HepG2 (cell line): Measurements from ENCODE around the gene ACTR1A. TPM values are rescaled to one million over a fixed set of nuclear protein-coding genes. Genes with fewer than 3 reads are reported as not detected.

ENCODE experiments used
- DMTF1 ChIP-seq: sonication (generic); formaldehyde crosslinking; IDR thresholded peaks from 2 replicates; pipeline ENCODE4 v1.4.0; 2020; ENCODE audit warnings: mild to moderate bottlenecking, missing genetic modification reagents
- FOXP1 ChIP-seq, 2 experiments: fragments of 450-650 bp in 1 of 2; IDR thresholded peaks; 2 replicates each; pipeline ENCODE4 v1.6.1; 2017 to 2018; ENCODE audit warnings: antibody characterized with exemption in 1 of 2
- GABPA ChIP-seq, 2 experiments: IDR thresholded peaks; 2 replicates each; pipeline ENCODE4 v1.6.1; 2011 to 2016; ENCODE audit warnings: low read depth in 2 of 2, low read length in 1 of 2, missing biosample characterization in 1 of 2, missing genetic modification characterization in 1 of 2
- HNRNPLL ChIP-seq: fragments of 200-400 bp; formaldehyde crosslinking; IDR thresholded peaks from 2 replicates; pipeline ENCODE4 v1.6.1; 2017; ENCODE audit warnings: mild to moderate bottlenecking, low read depth, low read length; ENCODE audit not compliant: poor library complexity, severe bottlenecking
- KDM2A ChIP-seq: sonication (generic); formaldehyde crosslinking; IDR thresholded peaks from 2 replicates; pipeline ENCODE4 v1.4.0; 2020; ENCODE audit warnings: low read depth, missing genetic modification reagents, borderline replicate concordance
- NFIC ChIP-seq: IDR thresholded peaks from 2 replicates; pipeline ENCODE4 v1.6.1; 2012; ENCODE audit warnings: mild to moderate bottlenecking, low read length, inconsistent platforms
- RARA ChIP-seq: IDR thresholded peaks from 2 replicates; pipeline ENCODE4 v1.6.1; 2016; ENCODE audit warnings: missing genetic modification reagents, missing compliant biosample characterization
- SIN3A ChIP-seq: IDR thresholded peaks from 2 replicates; pipeline ENCODE4 v1.6.1; 2011; ENCODE audit warnings: low read depth, mild to moderate bottlenecking, control low read depth, low read length, borderline replicate concordance
- SOX13 ChIP-seq, 3 experiments: fragments of 450-650 bp in 1 of 3; sonication (generic) in 1 of 3; formaldehyde crosslinking in 1 of 3; IDR thresholded peaks in 2 of 3; conservative IDR thresholded peaks in 1 of 3; 2 replicates each; pipeline versions ENCODE4 v1.5.0 to v1.6.1; 2016 to 2020; ENCODE audit warnings: antibody characterized with exemption in 1 of 3, mild to moderate bottlenecking in 1 of 3, missing compliant biosample characterization in 1 of 3, missing genetic modification reagents in 1 of 3, moderate library complexity in 1 of 3
- SRSF4 ChIP-seq: fragments of 200-400 bp; formaldehyde crosslinking; IDR thresholded peaks from one replicate; pipeline ENCODE4 v1.6.1; 2018; ENCODE audit warnings: mild to moderate bottlenecking, low read depth, low read length, moderate library complexity; ENCODE audit not compliant: poor library complexity, severe bottlenecking
- TFDP2 ChIP-seq: sonication (generic); formaldehyde crosslinking; IDR thresholded peaks from 2 replicates; pipeline ENCODE4 v1.4.0; 2020; ENCODE audit warnings: missing genetic modification reagents
- TGIF2 ChIP-seq: IDR thresholded peaks from 2 replicates; pipeline ENCODE4 v1.6.1; 2016; ENCODE audit warnings: control low read depth, missing compliant biosample characterization
- ZNF138 ChIP-seq: sonication (generic); formaldehyde crosslinking; IDR thresholded peaks from 2 replicates; pipeline ENCODE4 v1.5.0; 2020; ENCODE audit warnings: mild to moderate bottlenecking, low read depth, missing genetic modification reagents
- ZNF230 ChIP-seq: sonication (generic); formaldehyde crosslinking; IDR thresholded peaks from 2 replicates; pipeline ENCODE4 v1.4.0; 2020; ENCODE audit warnings: mild to moderate bottlenecking, missing genetic modification reagents
- ZNF326 ChIP-seq: sonication (generic); formaldehyde crosslinking; IDR thresholded peaks from 2 replicates; pipeline ENCODE4 v1.4.0; 2020; ENCODE audit warnings: missing genetic modification reagents, borderline replicate concordance
- ZNF501 ChIP-seq: sonication (generic); formaldehyde crosslinking; IDR thresholded peaks from 2 replicates; pipeline ENCODE4 v1.5.1; 2020; ENCODE audit warnings: mild to moderate bottlenecking, moderate library complexity, missing genetic modification reagents
- polyA plus RNA-seq, 8 experiments: library from polyadenylated mRNA; depleted of rRNA in 3 of 8; stranded (reverse) in 7 of 8; unstranded in 1 of 8; fragments of >200 nt; fragmentation: Illumina TruSeq in 4 of 8; extraction: Trizol in 4 of 8; gene quantifications; 2 replicates each; pipeline versions ENCODE4 v1.2.1 to v1.2.3, GENCODE V29; 2011 to 2016; ENCODE audit warnings: low read depth in 4 of 8, missing spikeins in 1 of 8, mixed read lengths in 1 of 8; ENCODE audit not compliant: insufficient read depth in 1 of 8
- total RNA-seq, 5 experiments: library from RNA; depleted of rRNA; stranded (reverse); fragments of >200 nt; fragmentation: Illumina TruSeq; extraction: Trizol; gene quantifications; 2 replicates each; pipeline ENCODE4 v1.2.3, GENCODE V29; 2016; ENCODE audit warnings: low read depth in 1 of 5
- TF ChIP-seq, protein P1 (sequence below): sonication (generic); formaldehyde crosslinking; IDR thresholded peaks from 2 replicates; pipeline ENCODE4 v1.5.0; 2020; ENCODE audit warnings: mild to moderate bottlenecking, missing genetic modification reagents, moderate library complexity
- TF ChIP-seq, protein P2 (sequence below): sonication (generic); formaldehyde crosslinking; IDR thresholded peaks from 2 replicates; pipeline ENCODE4 v1.8.1; 2023; ENCODE audit warnings: mild to moderate bottlenecking, missing genetic modification reagents
- TF ChIP-seq, protein P3 (sequence below): sonication (generic); formaldehyde crosslinking; IDR thresholded peaks from 2 replicates; pipeline ENCODE4 v1.4.0; 2020; ENCODE audit warnings: mild to moderate bottlenecking, missing genetic modification reagents, borderline replicate concordance

The ACTR1A gene
- total and polyA plus RNA-seq, 2 of the 13 experiments (the other 11 are each of a cell fraction or from before 2014, with no cell fraction given) = 59.6 to 62.8 TPM

DNA sequence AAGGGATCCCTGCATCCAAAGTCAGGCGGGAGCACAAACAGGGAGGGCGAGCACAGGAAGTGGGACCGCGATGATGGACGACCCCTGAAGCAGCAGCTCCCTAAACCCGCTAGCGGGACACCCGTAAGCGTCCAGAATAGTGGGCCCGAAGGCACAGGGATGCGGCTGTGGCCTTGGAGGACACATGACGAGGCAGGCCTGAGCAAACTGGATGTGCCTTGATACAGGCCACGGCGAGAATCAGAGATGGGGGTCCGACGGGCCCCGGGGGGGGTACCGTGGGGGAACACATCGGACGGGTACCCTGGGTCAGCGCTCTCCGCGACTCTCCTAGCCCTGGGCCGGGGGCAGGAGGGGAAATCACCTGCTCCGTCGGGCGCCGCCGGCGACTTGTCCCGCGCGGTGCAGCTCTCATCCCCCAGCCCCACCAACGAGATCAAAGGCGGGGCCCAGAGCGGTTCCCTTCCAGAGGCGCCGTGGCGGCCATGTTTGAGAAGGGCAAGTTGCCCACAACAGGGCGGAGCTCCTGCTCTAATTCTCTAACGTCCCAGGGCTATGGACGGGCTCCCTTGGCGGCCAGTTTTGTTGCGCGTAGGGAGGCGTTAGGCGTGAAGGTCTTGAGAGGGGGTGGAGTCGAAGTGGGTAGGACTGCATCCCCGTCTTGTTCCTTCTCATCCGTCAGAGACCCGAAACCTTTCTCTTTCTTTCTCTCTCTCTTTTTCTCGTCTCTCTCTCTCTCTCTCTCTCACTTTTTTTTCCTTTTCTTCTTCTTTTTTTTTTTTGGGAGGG lies 70.2 kb downstream of the ACTR1A start, which contains the start of gene CUEDC2 (continued):
- no peak for TF ChIP-seq DMTF1 (CRISPR knock-in tag)
- TF ChIP-seq, protein P1, sequence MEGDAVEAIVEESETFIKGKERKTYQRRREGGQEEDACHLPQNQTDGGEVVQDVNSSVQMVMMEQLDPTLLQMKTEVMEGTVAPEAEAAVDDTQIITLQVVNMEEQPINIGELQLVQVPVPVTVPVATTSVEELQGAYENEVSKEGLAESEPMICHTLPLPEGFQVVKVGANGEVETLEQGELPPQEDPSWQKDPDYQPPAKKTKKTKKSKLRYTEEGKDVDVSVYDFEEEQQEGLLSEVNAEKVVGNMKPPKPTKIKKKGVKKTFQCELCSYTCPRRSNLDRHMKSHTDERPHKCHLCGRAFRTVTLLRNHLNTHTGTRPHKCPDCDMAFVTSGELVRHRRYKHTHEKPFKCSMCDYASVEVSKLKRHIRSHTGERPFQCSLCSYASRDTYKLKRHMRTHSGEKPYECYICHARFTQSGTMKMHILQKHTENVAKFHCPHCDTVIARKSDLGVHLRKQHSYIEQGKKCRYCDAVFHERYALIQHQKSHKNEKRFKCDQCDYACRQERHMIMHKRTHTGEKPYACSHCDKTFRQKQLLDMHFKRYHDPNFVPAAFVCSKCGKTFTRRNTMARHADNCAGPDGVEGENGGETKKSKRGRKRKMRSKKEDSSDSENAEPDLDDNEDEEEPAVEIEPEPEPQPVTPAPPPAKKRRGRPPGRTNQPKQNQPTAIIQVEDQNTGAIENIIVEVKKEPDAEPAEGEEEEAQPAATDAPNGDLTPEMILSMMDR = 0 out of 2 replicates have a peak, but pooled peaks have one; percentile 46
- TF ChIP-seq NFIC = no peak
- peak; percentile 87; the same call in 1 of the 2 replicates for TF ChIP-seq SIN3A
- peak; percentile 89; the same call in 1 of the 2 replicates for TF ChIP-seq KDM2A
- no peak for TF ChIP-seq ZNF501 (CRISPR knock-in tag)
- no peak for TF ChIP-seq TGIF2
- no peak for TF ChIP-seq ZNF326 (CRISPR knock-in tag)
- 0 out of 2 replicates have a peak, but pooled peaks have one; percentile 24 for TF ChIP-seq RARA (CRISPR knock-in tag)
- no peak for TF ChIP-seq SOX13 (IDR thresholded peaks at IDR 0.05)
- TF ChIP-seq SOX13 (CRISPR knock-in tag; conservative IDR thresholded peaks at IDR 0.05 in 1 of 2, IDR thresholded peaks at IDR 0.05 in 1 of 2) = peak in 1 of 2 experiments; percentile 51; a peak in 1 of 4 replicates
- TF ChIP-seq SRSF4 = no peak
- TF ChIP-seq TFDP2 = peak; percentile 79; the same call in 1 of the 2 replicates
- no peak for TF ChIP-seq ZNF138 (CRISPR knock-in tag)
- no peak for TF ChIP-seq FOXP1 (IDR thresholded peaks at IDR 0.05)
- TF ChIP-seq FOXP1 (CRISPR knock-in tag; IDR thresholded peaks at IDR 0.05) = no peak
- TF ChIP-seq, protein P2, sequence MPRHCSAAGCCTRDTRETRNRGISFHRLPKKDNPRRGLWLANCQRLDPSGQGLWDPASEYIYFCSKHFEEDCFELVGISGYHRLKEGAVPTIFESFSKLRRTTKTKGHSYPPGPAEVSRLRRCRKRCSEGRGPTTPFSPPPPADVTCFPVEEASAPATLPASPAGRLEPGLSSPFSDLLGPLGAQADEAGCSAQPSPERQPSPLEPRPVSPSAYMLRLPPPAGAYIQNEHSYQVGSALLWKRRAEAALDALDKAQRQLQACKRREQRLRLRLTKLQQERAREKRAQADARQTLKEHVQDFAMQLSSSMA = no peak
- TF ChIP-seq, protein P3, sequence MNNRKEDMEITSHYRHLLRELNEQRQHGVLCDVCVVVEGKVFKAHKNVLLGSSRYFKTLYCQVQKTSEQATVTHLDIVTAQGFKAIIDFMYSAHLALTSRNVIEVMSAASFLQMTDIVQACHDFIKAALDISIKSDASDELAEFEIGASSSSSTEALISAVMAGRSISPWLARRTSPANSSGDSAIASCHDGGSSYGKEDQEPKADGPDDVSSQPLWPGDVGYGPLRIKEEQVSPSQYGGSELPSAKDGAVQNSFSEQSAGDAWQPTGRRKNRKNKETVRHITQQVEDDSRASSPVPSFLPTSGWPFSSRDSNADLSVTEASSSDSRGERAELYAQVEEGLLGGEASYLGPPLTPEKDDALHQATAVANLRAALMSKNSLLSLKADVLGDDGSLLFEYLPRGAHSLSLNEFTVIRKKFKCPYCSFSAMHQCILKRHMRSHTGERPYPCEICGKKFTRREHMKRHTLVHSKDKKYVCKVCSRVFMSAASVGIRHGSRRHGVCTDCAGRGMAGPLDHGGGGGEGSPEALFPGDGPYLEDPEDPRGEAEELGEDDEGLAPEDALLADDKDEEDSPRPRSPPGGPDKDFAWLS (CRISPR knock-in tag) = no peak
- peak; percentile 34; the same call in 1 of the 2 replicates for TF ChIP-seq GABPA (IDR thresholded peaks at IDR 0.05; ENCODE audit: low read depth, low read length)
- TF ChIP-seq GABPA (CRISPR knock-in tag; IDR thresholded peaks at IDR 0.05; ENCODE audit: low read depth) = peak; percentile 84
- peak; percentile 73 for TF ChIP-seq HNRNPLL
- TF ChIP-seq ZNF230 (CRISPR knock-in tag) = peak; percentile 42; the same call in 1 of the 2 replicates
